Ramos (cell line): ENCODE results near the gene BAG1.

Source experiments
- in situ Hi-C: fragments of 300-500 bp; cut with MboI; formaldehyde crosslinking; loops from one replicate; pipeline ENCODE4 v1.14.3; 2022; ENCODE audit warnings: low sequenced_read_pairs; ENCODE audit not compliant: unreplicated experiment

Gene BAG1

DNA sequence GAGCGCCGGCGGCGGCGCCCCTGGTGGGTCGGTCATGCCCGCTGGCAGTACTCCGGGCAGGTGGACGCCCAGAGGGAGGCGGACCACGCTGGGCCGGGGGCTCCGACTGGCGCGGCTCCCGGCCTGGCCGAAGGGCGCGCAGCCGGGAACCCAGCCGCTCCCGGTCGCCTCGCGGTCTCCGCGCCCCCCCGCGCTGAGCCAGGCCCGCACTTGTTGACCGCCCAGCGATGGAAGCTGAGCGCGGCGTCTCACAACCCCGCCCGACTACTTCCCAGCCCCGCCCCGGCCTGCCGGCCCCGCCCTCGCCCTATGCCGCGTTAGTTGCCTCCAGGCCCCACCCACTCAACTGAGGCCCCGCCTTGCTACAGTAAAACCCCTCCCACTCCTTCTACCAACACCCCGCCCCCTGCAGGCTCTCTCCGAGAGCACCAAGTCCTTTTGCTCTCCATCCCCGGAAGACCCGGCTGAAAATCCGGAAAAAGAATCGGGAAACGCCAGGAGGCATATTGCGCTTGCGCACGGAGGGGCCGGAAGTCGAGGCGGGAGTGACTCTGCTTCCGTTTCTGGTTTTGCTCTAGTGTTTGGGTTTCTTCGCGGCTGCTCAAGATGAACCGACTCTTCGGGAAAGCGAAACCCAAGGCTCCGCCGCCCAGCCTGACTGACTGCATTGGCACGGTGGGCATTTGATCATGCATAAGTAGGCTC, at the start of gene BAG1, which contains the start of gene CHMP5:
TSS of gene BAG1 (minus strand) at position 236 of the 705 bp plus-strand sequence.
TSS of gene CHMP5 (plus strand) at position 577 of the 705 bp plus-strand sequence. CDS start at position 607, 30 bp downstream.
- in situ Hi-C loops = no loop called here

DNA sequence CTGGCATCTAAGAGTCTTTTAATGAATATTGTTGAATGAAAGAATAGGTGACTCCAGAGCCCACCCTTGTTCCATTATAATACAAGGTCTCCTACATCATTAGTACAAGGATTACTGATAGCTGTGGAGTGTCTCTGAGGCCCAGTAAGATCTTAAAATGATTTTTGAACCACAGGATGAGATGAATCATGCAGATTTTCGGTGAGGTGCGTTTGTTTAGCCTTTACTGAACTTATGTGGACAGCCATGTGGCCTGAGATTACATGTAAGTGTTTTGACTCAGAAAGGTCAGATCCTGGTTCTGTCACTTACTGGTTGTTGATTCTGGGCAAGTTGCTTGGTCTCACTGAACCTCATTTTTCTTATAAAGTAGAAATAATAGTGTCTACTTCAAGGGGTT, 47.4 kb upstream of the BAG1 start:
- in situ Hi-C loops = no loop called here

- in situ Hi-C loops = no loop called here
Measured at GRCh38 chr9:33310748-33311147, 46.2 kb upstream of the BAG1 start.

GRCh38 chr9:33309903-33310302, 45.4 kb upstream of the BAG1 start:
- in situ Hi-C loops = loop anchor here (10.0 kb wide), 1 partner anchor 155 kb away; no protein-coding TSS in a partner anchor

- in situ Hi-C loops = loop anchor here (10.0 kb wide), 1 partner anchor 158 kb away; no protein-coding TSS in a partner anchor
Measured at GRCh38 chr9:33307067-33307466, 42.6 kb upstream of the BAG1 start.

- in situ Hi-C loops = loop anchor here (10.0 kb wide), 1 partner anchor 159 kb away; no protein-coding TSS in a partner anchor
Measured at GRCh38 chr9:33306037-33306436, 41.5 kb upstream of the BAG1 start.

- in situ Hi-C loops = loop anchor here (10.0 kb wide), 1 partner anchor 160 kb away; no protein-coding TSS in a partner anchor
Measured at GRCh38 chr9:33304362-33304761, 39.9 kb upstream of the BAG1 start.

GRCh38 chr9:33300546-33300945, 36.0 kb upstream of the BAG1 start:
- in situ Hi-C loops = loop anchor here (10.0 kb wide), 1 partner anchor 164 kb away; no protein-coding TSS in a partner anchor

DNA sequence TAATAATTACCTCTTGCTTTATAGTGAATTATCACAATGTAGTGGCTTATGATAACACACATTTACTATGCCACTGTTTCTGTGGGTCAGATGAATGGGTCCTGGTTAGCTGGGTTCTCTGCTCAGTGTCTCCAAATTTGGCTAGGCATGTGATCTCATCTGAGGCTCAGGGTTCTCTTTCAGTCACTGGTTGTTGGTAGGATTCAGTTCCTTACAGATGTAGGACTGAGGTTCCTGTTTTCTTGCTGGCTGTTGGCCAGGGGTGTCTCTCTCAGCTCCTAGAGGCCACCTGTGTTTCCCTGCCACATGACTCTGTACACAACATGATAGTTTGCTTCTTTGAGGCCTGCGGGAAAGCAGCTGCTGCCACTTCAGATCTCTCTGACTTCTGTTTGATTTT, 32.9 kb upstream of the BAG1 start:
- in situ Hi-C loops = no loop called here

GRCh38 chr9:33295571-33295970, 31.1 kb upstream of the BAG1 start:
- in situ Hi-C loops = no loop called here

- in situ Hi-C loops = no loop called here
Measured at GRCh38 chr9:33294670-33295432, 30.3 kb upstream of the BAG1 start.

GRCh38 chr9:33293782-33294181, 29.3 kb upstream of the BAG1 start:
- in situ Hi-C loops = no loop called here

GRCh38 chr9:33291901-33292300, 27.4 kb upstream of the BAG1 start:
- in situ Hi-C loops = no loop called here

GRCh38 chr9:33291031-33291397, 26.5 kb upstream of the BAG1 start:
- in situ Hi-C loops = no loop called here

- in situ Hi-C loops = no loop called here
Measured at GRCh38 chr9:33290247-33291030, 25.9 kb upstream of the BAG1 start, which contains the start of gene NFX1. Gene NFX1, plus strand, starts transcription at chr9:33290516. Its CDS starts 57 bp downstream, at chr9:33290573.

DNA sequence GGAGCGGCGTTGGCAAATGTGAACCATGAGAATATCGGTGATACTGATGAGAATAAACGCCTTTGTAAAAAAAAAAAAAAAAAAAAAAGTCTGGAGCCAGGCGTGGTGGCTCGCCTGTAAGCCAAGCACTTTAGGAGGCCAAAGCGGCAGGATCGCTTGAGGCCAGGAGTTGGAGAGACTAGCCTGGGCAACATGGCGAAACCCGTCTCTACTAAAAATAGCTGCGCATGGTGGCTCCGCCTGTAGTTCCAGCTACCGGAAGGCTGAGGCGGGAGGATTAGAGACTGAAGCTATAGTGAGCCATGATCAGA, 25.4 kb upstream of the BAG1 start:
- in situ Hi-C loops = no loop called here

DNA sequence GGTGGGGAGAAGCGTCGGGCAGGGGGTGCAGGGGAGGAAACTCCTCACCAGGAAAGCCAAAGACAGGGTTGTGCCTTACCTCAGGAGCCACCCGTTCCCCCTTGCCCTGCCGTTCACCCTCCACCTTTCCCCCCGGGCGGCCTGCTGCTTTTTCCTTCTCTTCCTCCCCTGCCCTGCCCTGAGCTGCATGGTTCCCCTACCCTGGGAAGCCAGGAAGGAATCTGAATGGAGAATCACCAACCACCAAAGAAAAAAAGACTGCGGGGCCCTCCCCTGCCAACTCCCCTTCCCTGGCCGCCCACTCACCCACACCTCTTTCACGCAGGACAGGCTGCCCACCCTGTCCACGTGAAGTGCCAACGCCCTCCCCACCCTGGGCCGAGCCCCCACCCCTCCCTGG, 25.0 kb upstream of the BAG1 start:
- in situ Hi-C loops = no loop called here

DNA sequence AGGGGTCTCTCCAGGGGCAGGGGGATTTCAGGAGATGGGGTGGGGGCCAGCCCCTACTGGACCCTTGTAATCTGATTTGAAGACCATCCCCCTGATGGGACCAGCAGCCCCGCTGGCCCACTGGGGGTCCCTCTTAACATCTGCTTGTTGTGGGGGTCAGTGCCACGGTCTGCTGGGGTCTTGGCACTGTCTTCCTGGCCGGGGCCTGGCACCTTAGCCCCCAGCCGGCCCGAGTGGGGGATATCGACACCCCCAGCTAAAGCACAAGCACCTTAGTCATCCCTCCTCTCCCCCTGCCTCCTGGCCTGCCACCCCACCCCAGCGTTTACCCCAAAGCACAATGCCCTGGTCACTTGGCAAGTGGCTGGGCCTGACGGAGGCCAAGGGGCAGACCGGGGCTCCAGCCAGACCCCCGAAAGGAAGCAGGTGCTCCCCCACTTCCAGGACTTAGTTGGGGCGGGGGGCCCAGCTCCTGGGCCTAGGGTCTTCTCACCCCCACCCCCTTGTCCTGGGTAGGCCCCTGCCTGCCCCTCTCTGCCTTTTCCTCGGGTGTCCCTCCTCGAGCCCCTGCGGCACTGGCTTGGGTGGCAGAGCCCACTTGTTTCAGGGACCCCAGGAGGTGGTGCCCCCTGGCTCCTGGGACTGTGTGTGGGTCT, 24.4 kb upstream of the BAG1 start:
- in situ Hi-C loops = no loop called here

- in situ Hi-C loops = no loop called here
Measured at GRCh38 chr9:33288235-33288634, 23.7 kb upstream of the BAG1 start.

DNA sequence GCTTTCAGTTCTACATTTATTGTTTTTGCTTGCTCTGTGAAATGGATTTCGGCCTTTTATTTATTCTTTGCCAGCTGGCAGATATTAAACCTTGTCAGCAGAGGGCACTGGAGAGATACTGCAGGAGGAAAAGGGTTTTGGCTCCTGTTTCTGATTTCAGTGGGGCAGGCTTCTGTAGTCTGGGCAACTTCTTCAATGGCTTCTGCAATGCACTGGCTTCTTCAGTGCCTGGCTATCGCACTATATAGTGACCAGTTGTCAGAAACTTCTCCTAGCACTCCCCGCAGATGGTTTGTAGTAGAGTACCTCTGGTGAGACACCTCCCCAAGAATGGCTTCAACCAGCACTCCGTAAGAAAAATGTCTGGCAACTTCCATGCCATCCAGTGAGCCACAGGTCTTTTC, 22.6 kb upstream of the BAG1 start:
- in situ Hi-C loops = no loop called here
